Posterior cingulate gyrus (tissue), 11 donors: ENCODE measurements around the gene MOV10L1.
A peak's percentile ranks its signal among the peaks of the same experiment; 100 is the strongest.
"Not testable (repeated sequence)": the region's sequence is repeated elsewhere in the genome, so short reads cannot be mapped to it uniquely, and the experiment has no call there.

Experiments
- DNase-seq, 10 donors: peaks; one replicate each; pipeline versions ENCODE4 v3.0.0 to v3.0.0-alpha.2; 2020 to 2021; ENCODE audit warnings: mixed read lengths in 3 of 10
- intact Hi-C: fragments of 100-400 bp; cut with DNase I; formaldehyde crosslinking; loops from one replicate; pipeline ENCODE4 v1.15.1; 2023

Gene MOV10L1

DNA sequence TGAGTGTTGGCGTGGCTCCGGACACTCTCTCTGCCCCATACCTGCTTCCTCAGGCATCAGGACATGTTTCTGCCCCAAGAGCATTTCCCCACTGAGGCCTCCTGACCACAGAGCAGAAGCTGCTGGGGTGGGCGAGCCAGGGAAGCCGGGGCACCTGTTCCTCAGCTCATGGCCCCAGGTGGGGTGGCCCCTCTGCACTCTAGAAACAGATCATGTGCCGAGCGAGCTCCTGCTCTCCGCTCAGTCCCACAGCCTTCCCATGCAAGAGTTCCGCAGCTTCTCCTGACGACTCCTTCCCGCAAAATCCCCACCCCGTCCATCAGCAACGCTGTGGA, 58.3 kb downstream of the MOV10L1 start:
- peak in 2 of 10 donors; percentile 47 to 82 for DNase-seq
- intact Hi-C loops: no loop called here

DNA sequence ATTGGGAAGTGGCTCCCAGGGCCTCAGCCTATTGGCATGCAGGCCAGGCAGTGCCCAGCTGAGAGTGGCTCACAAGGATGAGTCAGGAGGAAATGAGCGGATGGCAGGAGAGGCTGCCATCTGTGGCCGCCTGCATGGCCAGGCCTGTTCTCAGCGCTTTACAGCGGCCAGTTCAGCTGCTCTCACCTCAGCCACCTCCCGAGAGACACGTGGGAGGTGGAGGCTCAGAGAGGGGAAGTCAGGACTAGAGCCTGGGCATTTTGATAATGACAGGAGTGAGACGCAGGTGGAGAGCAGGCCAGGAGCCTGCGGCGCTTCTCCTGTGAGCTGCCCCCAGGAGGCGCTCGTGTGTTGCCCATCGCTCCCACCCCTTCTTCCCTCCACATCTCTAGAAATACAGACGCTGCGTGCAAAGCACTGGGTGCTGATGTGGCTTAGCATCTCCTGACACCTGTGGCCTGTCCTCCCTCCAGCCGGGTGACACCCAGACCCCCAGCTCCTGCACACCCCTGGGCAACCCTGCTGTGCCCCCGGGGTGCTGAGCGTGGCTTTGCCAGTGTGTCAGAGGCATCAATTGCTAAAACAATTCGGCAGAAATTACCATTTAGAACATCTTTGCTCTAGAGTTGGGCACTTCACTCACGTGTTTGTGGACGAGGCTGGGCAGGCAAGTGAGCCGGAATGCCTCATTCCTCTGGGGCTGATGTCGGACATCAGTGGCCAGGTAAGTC, 59.4 kb downstream of the MOV10L1 start:
- peak in 3 of 10 donors; percentile 35 to 84 (median 77) for DNase-seq
- intact Hi-C loops: no loop called here

DNA sequence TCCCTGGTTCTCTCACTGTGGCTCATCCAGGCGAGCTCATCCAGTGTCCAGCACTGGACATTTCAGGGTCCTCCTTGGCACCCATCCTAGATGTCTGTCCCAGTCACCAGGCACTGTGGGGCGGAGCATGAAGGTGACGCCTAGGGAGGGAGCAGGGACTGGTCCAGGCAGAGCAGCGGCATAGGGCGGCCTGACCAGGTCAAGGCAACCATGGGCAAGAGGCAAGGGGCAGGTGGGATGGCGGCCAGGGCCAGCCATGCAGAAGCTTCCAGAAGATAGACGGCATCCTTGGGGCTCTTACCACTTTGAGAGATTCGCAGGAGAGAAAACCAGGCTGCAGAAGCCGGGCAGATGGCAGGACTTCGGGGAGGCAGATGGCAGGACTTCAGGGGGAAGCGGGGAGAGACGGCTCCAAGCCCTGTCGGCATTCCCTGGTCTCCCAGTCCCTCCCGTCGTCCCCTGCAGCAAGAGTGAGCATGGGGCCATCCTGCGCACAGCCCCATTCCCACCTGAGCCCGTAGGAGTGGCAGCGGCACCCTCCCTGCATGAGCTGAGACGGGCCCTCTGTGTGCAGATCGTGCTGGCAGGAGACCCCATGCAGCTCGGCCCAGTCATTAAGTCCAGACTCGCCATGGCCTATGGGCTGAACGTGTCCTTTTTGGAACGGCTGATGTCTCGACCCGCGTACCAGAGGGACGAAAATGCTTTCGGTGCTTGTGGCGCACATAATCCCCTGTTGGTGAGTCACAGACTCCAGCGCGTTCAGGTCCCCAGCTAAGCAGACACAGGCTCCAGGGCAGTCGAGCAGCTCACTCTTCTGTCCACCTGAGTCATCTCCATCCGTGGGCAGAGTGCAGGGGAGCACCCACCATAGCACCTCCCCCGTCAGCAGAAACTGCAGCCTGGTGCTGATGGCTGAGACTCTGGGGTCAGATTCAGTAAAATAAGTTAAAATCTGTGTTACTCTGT, 60.6 kb downstream of the MOV10L1 start:
- DNase-seq: peak in 2 of 10 donors; percentile 82 to 84
- intact Hi-C loops: no loop called here

DNA sequence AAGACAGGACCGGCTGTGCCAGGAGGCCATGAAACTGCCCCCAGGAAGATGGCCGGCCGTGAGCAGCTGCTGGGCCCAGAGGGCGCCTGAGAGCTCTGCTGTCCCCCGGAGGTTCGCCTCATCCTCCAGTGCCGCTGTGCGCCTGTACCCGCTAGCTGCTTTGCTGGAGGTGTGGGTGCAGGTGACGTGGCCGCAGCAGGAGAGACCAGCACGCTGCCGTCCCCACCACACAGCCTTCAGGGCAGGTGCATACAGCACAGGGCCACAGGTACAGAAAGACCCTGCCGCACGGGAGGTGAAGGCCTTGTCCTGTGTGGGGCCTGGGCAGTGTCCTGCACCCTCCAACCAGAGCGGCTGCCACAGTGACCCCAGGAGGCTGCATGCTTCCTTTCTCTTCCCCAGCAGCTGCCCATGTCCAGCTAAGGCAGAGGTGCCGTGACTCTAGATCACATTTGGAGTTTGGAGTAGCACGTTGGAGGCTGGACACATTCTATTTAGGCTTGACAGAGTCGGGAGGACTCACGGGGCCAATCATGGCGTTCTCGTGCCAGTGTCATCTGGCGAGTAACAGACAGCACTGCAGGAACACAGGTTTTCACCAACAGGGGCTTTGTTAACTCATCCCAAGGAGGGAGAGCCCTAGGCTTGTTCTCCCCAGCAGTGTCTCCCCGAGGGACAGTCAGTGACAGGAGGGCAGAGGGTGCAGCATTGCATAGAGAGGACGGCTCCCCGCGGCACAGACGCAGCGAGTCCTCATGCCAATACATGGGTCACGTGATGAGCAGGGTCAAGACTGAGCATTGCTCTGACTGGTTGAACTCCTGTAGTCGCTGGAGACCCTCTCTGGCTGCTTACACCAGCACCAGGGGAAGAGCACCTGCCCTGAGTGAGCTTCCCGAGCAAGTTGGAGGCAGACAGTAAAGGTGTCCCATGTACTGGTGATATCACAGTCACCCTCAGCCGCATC, 62.0 kb downstream of the MOV10L1 start:
- intact Hi-C loops: no loop called here
- DNase-seq: peak in 2 of 10 donors; percentile 77 to 82

DNA sequence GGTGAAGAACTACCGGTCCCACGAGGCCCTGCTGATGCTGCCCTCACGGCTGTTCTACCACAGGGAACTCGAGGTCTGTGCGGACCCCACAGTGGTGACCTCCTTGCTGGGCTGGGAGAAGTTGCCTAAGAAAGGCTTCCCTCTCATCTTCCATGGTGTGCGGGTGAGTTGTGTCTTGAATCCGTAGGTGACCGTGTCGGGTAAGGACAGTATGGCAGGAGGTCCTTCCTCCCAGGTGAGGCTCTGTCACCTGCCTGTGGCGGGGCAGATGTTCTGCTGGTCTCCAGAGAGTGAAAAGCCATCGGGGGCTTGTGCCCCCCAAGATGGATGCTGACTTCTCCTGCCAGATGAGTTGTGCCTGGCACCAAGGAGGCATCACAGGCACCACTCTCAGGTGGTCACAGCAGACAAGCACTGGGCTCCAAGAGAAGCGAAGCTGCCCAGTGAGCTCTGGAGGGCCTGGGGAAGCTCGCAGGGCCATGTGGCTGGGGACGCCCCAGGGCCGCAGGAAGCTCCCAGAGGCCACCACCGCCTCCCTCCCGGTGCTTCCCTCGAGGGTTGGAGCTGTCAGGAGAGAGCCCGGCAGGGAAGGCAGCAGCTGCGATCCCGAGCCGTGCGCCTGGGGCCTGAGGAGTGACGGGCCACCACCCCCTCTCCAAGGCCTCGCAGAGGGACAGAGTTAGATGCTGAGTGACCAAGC, 63.4 kb downstream of the MOV10L1 start:
- DNase-seq: peak in 2 of 10 donors; percentile 66 to 80
- intact Hi-C loops: no loop called here

DNA sequence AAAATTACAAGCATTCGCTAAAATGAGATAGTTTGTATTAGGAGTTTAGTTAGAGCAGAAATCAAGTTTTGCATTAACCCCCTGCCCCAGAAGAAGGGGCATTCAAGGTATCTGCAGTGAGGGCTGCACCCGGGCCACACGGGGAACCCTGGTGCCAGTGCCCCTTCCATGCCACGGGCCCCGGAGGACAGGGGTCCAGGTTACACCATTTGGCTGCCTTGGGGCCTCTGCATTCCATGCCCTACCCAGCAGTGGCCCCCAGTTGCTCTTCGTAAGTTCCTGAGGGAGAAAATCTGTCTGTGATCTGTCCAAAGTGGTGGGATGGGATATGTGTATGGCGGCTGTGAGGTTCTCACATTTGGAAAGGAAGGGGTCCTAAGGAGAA, 63.9 kb downstream of the MOV10L1 start:
- intact Hi-C loops: no loop called here
- DNase-seq: peak in 2 of 10 donors; percentile 55 to 59

DNA sequence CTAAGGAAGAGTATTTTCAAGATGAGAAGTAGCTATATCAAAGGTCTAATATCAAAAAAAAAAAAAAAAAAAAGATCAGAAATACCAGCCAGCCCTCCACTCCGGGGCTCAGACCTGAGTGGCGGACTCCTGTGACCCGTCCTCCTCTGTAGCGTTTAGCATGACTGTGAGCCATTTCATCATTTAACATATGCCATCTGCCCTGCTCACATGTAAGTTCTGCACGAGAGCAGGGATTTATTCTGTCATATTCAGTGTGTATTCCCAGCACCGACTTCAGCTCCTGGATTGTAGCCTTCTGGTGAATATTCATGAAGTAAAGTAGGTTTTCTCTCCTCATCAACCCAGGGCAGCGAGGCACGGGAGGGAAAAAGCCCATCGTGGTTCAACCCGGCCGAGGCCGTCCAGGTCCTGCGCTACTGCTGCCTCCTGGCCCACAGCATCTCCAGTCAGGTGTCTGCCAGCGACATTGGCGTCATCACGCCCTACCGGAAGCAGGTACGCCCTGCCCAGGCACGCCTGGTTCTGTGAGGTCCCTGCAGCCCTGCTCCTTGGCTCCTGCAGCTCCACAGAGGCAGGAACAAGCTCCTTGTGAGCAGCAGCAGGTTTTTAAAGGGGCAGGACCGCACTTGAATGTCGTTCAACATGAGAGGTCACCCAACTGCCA, 68.0 kb downstream of the MOV10L1 start:
- peak in 2 of 10 donors; percentile 83 to 84 for DNase-seq
- intact Hi-C loops: no loop called here

DNA sequence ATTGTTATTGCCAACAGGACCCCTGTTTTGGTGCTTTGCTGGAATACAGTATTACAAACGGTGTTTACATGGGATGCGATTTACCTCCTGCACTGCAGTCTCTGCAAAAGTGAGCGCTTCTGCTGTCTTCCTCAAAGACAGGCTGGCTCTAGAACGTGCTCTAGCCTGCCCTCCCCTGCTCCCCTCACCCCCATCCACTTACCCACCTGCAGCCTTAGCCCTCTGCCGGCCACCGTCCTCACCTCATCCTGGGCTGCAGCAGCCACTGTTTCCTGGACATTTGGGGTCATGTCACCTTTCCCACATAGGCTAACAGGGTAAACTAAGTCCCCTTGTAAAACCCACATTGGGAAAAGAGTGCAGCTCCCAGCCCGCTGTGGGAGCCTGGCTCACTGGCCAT, 71.1 kb downstream of the MOV10L1 start:
- no peak for DNase-seq
- intact Hi-C loops: no loop called here

DNA sequence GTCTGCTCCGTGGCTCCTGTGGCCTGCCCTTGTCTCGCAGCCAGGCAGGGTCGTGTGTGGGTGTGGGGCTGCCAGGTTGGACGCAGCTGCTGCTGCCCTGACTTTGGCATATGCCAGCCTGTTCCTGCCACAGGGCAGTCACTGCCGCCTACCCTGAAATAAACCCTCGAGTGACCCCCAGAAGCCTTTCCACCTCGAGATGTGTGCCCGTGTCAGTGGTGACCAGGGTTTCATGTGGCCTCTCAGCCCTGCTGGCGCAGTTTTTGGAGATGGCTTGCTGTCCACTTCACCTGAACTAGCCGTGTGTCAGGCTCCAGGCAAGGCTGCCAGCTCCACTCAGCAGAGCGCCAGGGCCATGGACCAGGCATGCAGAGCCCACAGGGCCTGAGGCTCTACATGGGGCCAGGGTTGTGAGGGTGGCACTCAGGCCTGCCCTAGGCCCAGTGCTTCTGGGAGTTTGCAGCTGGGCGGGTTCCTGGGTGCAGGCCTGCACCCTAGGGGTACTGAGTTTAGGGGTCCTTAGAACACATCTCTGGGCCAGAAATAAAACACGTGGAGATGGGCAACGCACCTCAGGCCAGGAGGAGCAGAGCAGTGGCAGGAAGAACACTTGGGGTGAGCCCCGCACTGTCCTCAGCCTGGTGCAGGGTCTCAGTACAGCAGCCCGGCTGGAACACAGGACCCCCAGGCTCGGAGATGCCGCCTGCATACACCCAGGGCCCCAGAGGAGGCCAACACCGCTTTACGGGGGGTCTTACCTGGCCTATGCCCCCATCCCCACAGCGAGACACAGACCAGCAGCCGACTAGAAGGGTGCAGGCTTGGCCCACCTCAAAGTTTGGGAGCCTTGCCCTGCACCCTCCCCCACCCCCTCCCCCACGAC, 71.9 kb downstream of the MOV10L1 start:
- intact Hi-C loops: no loop called here
- DNase-seq: peak in 2 of 10 donors; percentile 56 to 76

DNA sequence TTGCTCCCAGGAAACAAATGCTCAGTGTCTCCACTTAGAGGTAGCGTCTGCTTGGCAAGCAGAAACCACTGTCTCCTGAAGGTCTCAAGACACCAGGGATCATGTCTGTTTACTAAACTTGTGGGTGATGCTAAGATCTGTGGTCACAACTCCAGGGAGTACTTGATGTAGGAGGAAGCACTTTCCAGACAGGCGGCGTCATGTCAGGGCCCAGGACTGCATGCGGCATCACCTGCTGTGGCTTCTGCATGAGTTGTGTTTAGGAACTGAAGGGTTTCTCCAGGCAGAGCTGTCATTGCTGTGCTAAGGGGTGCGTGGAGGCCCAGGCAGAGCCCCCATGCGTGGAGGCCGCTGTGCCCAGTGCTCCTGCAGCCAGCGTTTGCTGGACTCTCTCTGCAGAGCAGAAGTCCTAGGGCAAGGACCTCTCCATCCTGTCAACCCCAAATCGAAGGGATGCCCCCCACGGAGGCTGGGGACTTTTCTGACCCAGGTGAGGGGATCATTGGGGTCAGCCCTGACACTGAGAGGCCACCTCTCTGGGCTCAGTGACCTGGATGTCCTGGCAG, 72.7 kb downstream of the MOV10L1 start:
- intact Hi-C loops: no loop called here
- peak in 2 of 10 donors; percentile 74 to 77 for DNase-seq

DNA sequence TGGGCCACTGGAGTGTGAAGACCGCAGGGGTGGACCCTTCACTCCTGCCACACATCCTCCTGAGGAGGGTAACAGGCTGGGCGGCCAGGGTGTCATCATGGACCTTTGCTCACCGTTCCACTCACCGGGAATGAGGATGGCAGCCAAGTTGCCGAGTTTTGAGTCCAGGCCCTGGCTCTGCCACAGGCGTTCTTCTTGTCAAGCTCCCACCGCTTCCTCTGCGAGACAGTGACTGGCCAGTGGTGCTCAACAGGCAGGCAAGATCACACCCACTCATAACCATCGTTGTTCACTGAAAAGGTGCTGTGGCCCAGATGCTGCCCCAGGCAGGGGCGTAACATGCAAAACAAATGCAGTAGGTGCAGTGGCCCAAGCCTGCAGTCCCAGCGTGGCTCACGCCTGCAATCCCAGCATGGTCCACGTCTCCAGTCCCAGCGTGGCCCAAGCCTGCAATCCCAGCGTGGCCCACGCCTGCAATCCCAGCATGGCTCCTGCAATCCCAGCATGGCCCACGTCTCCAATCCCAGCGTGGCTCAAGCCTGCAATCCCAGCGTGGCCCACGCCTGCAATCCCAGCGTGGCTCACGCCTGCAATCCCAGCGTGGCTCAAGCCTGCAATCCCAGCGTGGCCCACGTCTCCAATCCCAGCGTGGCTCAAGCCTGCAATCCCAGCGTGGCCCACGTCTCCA, 75.8 kb downstream of the MOV10L1 start:
- peak in 2 of 10 donors; percentile 56 to 69 for DNase-seq
- intact Hi-C loops: no loop called here

DNA sequence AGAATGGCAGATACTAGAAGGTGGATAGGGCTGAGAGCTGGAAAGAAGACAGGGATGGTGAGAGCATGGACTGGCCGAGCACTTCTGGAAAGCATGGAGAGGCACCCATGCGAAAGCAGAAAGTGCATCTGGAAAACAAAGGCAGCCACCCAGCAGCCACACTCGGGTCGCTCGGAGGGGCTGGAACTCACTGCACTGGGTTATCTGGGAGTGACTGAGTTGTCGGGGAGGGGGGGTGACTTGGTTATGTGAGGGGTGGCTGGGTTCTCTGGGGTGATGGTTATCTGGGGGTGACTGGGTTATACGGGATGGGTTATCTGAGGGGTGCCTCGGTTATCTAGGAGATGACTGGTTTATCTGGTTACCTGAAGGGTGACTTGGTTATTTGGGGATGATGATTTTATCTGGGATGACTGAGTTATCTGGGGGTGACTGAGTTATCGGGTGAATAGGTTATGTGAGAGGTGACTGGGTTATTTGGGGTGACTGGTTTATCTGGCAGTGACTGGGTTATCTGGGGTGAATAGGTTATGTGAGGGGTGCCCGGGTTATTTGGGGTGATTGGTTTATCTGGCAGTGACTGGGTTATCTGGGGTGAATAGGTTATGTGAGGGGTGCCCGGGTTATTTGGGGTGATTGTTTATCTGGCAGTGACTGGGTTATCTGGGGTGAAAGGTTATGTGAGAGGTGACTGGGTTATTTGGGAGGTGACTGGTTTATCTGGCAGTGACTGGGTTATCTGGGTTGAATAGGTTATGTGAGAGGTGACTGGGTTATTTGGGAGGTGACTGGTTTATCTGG, 78.1 kb downstream of the MOV10L1 start:
- peak in 1 of 10 donors; percentile 56 for DNase-seq
- intact Hi-C loops: no loop called here

DNA sequence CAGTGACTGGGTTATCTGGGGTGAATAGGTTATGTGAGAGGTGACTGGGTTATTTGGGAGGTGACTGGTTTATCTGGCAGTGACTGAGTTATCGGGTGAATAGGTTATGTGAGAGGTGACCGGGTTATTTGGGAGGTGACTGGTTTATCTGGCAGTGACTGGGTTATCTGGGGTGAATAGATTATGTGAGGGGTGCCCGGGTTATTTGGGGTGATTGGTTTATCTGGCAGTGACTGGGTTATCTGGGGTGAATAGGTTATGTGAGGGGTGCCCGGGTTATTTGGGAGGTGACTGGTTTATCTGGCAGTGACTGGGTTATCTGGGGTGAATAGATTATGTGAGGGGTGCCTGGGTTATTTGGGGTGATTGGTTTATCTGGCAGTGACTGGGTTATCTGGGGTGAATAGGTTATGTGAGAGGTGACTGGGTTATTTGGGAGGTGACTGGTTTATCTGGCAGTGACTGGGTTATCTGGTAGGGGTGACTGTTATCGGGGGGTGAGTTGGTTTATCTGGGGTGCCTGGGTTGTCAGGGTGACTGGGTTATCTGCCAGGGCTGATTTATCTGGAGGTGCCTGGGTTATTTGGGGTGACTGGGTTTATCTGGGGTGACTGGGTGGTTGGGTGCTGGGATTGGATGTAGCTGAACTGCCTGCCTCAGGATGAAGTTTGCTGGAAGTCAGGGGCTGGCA, 78.8 kb downstream of the MOV10L1 start:
- DNase-seq, intact Hi-C loops: not testable (repeated sequence)

DNA sequence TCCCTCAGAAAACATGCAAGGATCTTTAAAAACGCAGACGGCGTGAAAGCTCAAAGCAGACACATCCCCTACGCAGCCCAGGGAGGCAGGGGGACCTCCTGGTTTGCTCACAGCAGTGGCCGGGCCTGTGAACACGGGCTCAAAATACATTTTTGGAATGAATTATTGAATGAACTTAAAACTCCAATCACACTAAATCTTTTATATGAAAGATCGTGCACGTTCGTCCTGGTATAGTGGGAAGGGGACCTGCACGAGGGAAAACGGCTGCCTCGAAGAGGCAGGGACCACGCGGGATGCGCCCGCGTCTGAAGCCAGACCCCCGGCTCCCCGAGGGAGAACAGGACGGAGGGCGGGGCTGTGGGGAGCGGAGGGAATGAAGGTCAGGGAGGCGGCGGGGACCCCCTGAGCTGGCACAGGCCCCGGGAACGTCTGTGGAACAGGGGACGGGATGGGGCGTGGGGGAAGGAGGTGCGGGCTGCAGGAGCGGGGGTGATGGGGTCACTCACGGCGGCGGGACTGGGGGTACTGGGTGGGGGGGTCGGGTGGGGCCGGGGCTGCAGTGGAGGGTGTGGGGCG, 79.5 kb downstream of the MOV10L1 start:
- intact Hi-C loops: no loop called here
- DNase-seq: peak in 2 of 10 donors; percentile 66 to 70

DNA sequence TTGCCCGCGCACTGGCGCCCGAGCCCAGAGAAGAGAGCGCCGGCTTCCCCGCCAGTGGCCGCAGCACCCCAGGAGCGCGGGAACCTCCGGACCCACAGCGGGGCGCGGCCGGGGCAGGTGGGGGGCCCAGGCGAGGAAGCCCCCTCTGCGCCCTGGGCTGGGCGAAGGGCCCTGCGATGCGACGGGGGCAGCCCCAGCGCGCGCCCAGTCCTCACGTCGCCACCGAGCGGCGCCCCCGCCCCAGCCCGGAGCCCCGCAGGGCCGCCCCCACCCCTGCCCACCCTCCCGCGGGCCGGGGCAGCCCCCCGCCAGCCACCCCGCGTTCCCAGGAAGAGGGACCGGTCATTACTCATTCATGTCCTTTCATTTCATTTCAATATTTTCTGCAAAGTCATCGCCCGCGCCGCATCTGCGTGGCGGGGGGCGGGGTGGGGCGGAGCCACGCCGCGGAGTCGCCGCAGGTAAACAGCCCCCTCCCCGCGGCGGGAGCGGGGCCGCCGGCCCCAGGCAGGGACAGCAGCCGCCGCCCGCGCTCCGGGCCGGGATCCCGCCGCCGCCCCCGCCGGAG, 80.1 kb downstream of the MOV10L1 start:
- DNase-seq: peak in 2 of 10 donors; percentile 75 to 88
- intact Hi-C loops: no loop called here
